Large intestine (tissue), 12 donors: ENCODE data around the gene HEATR1. TPM values are rescaled to one million over a fixed set of nuclear protein-coding genes. Genes with fewer than 3 reads are reported as not detected.

ENCODE experiments used
- DNase-seq, 2 donors: peaks; one replicate each; pipeline versions ENCODE4 v3.0.0 to v3.0.0-alpha.2; 2013
- H3K27ac ChIP-seq: one replicate; pipeline ENCODE4 v1.5.1; 2013; ENCODE audit warnings: low read length
- H3K27me3 ChIP-seq: 2 replicates; pipeline ENCODE4 v1.6.1; 2013; ENCODE audit warnings: low read length; ENCODE audit not compliant: control insufficient read depth, insufficient read depth
- H3K36me3 ChIP-seq: 2 replicates; pipeline ENCODE4 v1.6.1; 2013; ENCODE audit warnings: low read length; ENCODE audit not compliant: control insufficient read depth, insufficient read depth
- H3K4me1 ChIP-seq: one replicate; pipeline ENCODE4 v1.6.1; 2013; ENCODE audit warnings: low read length; ENCODE audit not compliant: control insufficient read depth, insufficient read depth
- H3K4me3 ChIP-seq: one replicate; pipeline ENCODE4 v1.5.1; 2013; ENCODE audit warnings: low read length
- H3K9me3 ChIP-seq: one replicate; pipeline ENCODE4 v1.6.1; 2013; ENCODE audit warnings: mild to moderate bottlenecking, low read depth, low read length, moderate library complexity; ENCODE audit not compliant: control insufficient read depth
- WGBS: methylation state at CpG from one replicate; pipeline ENCODE4 v1.1.5; 2013; ENCODE audit warnings: low lambda C conversion rate; ENCODE audit not compliant: insufficient coverage; 5-methylcytosine and 5-hydroxymethylcytosine counted together
- long read RNA-seq, 11 donors: transcript quantifications; one replicate each; lab custom pipeline, GENCODE V29; 2026
- polyA plus RNA-seq: library from polyadenylated mRNA; unstranded; fragments of 120-200 nt; gene quantifications from one replicate; pipeline ENCODE4 v1.2.1, GENCODE V29; 2013

The HEATR1 gene
- polyA plus RNA-seq = 19.5 TPM
- long read RNA-seq, donor 1 = 0 reads
- long read RNA-seq, donor 2, full-length matches to known transcripts = 2 of 7 reads
- long read RNA-seq, donor 2, partial matches to known transcripts = 5 of 7 reads
- long read RNA-seq, donor 2, other reads (novel, unspliced or antisense) = 0 of 7 reads
- long read RNA-seq, donor 3 = 0 reads
- long read RNA-seq, donor 4 = 0 reads
- long read RNA-seq, donor 5, full-length matches to known transcripts = 1 of 1 reads
- long read RNA-seq, donor 5, partial matches to known transcripts = 0 of 1 reads
- long read RNA-seq, donor 5, other reads (novel, unspliced or antisense) = 0 of 1 reads
- long read RNA-seq, donor 6 = 0 reads
- long read RNA-seq, donor 7 = 0 reads
- long read RNA-seq, donor 8, full-length matches to known transcripts = 4 of 4 reads
- long read RNA-seq, donor 8, partial matches to known transcripts = 0 of 4 reads
- long read RNA-seq, donor 8, other reads (novel, unspliced or antisense) = 0 of 4 reads
- long read RNA-seq, donor 9 = 0 reads
- long read RNA-seq, donor 10 = 0 reads
- long read RNA-seq, donor 11, partial matches to known transcripts = 0 of 1 reads
- long read RNA-seq, donor 11, other reads (novel, unspliced or antisense) = 0 of 1 reads

DNA sequence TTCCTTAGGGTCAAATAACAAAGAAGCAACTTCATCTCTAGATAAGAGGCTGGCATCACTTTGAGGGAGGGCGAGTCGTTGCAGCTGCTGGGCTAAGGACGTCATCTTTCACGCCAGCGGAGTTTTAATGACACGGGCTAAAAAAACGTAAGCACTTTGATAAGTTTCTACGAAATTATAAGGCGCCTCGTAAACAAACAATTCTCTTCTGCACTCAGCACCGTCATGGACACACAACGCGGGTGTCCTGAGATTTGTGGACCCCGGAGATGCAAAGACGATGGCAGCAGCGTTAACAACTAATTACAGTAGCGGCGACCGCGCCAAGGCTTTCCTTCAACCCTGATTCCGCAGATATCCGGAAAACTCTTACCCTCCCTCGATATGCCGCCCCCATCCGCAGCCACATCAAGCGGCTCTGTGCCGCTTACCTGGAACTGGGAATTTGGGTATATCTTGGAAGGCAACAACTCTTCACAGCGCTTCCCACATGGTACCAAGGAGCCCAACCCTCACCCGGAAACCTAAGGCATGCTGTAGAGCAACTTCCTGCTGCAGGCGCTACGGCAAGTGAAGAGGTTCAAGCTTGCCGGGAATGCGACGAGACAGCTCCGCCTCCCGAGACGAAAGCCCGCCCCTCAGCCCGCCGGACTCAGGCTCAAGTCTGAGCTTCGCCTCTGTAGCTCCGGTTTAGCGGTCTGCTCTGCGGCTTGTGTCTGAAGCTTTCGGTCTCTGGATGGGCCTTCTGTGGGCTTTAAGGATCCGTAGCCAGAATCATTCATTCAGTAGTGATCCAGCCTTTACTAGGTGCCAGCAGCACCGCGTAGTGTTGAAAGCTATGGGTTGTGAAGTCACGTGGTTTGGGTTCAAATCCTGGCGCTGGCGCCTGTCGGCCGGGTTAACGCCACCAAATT is at the start of gene HEATR1:
Gene HEATR1, minus strand, starts transcription at position 526 of the 914 bp plus-strand sequence. Its CDS starts 421 bp downstream, at position 105.
- Histone ChIP-seq H3K27me3 (peaks cover 3% of the 10 kb centered on the region), H3K9me3 (no peaks in the 10 kb centered on the region), H3K36me3 (peaks cover 15% of the 10 kb centered on the region), H3K4me1 (no peaks in the 10 kb centered on the region), H3K4me3 (peak within 1 kb of the TSS; percentile 82), H3K27ac (peak within 1 kb of the TSS; percentile 48)
- peak; percentile 91 to 96 for DNase-seq
- no CpG with 5 or more reads among the region's 54 CpGs for WGBS

DNA sequence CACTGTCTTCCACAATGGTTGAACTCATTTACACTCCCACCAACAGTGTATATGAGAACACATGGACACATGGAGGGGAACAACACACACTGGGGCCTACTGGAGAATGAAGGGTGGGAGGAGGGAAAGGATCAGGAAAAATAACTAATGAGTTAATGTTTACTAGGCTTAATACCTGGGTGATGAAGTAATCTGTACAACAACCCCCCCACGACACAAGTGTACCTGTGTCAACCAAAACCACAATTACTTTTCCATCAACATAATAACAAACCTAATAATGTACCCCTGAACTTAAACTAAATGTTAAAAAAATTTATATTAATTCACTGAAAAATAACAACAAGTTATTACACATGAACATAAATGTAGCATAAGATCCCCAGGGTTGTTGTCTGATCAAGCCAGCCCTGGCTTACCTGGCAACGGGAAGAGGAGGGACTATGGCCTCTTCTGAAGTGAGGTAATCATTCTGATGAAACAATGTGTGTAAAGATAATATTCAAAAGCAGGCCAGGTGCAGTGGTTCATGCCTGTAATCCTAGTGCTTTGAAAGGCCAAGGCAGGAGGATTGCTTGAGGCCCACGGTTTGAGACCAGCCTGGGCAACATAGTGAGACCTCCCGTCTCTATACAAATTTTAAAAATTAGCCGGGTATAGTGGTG is 40.8 kb upstream of the HEATR1 start:
- H3K4me1 ChIP-seq = no peaks in the 10 kb centered on the region
- H3K36me3 ChIP-seq = no peaks in the 10 kb centered on the region
- peak in 1 of 2 donors; percentile 19 for DNase-seq
- no peak overlapping the region for H3K27ac ChIP-seq
- no peaks in the 10 kb centered on the region for H3K9me3 ChIP-seq
- no peaks in the 10 kb centered on the region for H3K27me3 ChIP-seq
- 40% methylated on average over 1 of the region's 5 CpGs for WGBS
- H3K4me3 ChIP-seq = no peak overlapping the region

DNA sequence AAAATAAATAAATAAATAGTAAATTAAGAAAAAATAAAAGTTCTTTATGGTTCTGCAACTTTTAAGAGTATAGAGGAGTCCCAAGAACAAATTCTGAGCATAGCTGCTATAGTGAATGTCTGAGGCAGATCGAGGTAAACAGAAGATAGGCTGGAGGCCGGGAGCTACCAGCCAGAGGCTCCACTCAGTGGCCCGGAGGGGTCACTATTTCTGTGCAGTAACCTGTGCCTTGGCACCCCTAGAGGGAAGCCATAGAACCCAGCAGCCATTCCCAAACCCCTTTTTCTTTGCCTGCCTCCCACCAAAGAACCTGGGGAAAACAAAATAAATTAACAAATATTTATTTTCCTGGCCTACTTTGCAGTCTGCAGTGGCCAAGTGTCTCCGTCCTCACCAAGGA is 38.4 kb upstream of the HEATR1 start:
- WGBS = 80% methylated on average over 1 of the region's 4 CpGs
- no peaks in the 10 kb centered on the region for H3K27me3 ChIP-seq
- no peaks in the 10 kb centered on the region for H3K4me1 ChIP-seq
- no peaks in the 10 kb centered on the region for H3K36me3 ChIP-seq
- no peak overlapping the region for H3K4me3 ChIP-seq
- H3K9me3 ChIP-seq = no peaks in the 10 kb centered on the region
- no peak overlapping the region for H3K27ac ChIP-seq
- no peak for DNase-seq

DNA sequence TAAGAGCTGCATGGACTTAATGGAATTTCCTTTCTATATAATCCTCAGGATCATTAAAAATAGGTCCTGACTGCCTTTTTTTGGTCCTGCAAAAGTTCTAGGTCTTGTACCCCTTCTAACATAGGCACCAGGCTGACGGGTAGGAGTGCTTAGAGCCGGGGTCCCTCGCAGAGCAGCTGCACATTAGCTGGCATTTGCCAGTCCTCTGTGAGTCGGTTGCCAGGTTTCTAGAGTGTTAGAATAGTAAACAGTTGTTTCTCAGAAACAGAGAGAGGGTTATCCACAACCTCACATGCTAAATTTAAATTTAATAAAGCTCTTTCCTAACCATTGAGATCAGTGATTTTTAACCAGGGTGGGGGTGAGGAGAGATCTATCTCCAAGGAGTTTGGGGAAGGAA is 35.4 kb upstream of the HEATR1 start:
- H3K36me3 ChIP-seq = no peaks in the 10 kb centered on the region
- no peak for DNase-seq
- WGBS = no CpG with 5 or more reads among the region's 4 CpGs
- H3K4me1 ChIP-seq = no peaks in the 10 kb centered on the region
- H3K27me3 ChIP-seq = no peaks in the 10 kb centered on the region
- H3K9me3 ChIP-seq = no peaks in the 10 kb centered on the region
- no peak overlapping the region for H3K4me3 ChIP-seq
- H3K27ac ChIP-seq = no peak overlapping the region

DNA sequence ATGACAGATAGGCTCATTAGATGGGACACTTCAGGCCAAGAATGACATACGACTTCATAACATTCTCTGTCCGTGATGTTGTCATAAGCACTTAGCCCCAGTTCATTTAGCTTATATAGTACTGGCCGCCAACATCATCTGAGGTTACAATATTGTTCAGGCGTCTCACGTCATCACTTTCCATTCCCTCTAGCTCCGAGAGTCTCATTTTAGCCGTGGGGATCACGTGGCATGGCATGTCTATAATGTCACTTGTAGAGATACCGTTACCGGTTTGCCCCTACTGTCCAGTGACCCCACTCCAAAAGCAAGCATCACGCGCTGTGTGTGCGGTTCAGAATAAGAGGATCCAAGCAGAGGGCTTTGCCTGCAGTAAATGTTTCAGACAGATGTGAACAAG is 34.6 kb upstream of the HEATR1 start:
- Histone ChIP-seq H3K36me3 (no peaks in the 10 kb centered on the region), H3K27me3 (no peaks in the 10 kb centered on the region), H3K27ac (no peak overlapping the region), H3K4me1 (no peaks in the 10 kb centered on the region), H3K9me3 (no peaks in the 10 kb centered on the region), H3K4me3 (no peak overlapping the region)
- 100% methylated on average over 3 of the region's 13 CpGs for WGBS
- DNase-seq = no peak

DNA sequence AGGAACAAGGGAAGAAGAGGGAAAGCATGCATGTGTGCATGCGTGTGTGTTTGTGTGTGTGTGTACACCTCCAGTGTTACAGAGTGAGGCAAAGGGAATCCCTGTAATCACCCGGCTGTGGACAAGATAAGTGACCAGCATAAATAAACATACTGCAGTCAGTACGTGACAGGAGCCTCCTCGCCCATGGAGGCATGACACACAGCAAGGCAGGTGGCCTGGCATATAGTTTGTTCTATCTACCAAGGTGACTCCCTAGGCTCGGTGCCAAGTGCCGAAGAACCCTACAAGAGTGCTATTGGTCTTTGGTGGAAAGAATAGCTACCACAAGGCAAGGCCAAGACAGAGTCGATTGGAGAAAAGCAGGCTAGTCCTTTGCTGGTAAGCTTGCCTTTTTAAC is 31.7 kb upstream of the HEATR1 start:
- H3K9me3 ChIP-seq = no peaks in the 10 kb centered on the region
- no peak for DNase-seq
- no peaks in the 10 kb centered on the region for H3K4me1 ChIP-seq
- H3K36me3 ChIP-seq = no peaks in the 10 kb centered on the region
- no peak overlapping the region for H3K4me3 ChIP-seq
- H3K27me3 ChIP-seq = no peaks in the 10 kb centered on the region
- no CpG with 5 or more reads among the region's 7 CpGs for WGBS
- H3K27ac ChIP-seq = no peak overlapping the region

DNA sequence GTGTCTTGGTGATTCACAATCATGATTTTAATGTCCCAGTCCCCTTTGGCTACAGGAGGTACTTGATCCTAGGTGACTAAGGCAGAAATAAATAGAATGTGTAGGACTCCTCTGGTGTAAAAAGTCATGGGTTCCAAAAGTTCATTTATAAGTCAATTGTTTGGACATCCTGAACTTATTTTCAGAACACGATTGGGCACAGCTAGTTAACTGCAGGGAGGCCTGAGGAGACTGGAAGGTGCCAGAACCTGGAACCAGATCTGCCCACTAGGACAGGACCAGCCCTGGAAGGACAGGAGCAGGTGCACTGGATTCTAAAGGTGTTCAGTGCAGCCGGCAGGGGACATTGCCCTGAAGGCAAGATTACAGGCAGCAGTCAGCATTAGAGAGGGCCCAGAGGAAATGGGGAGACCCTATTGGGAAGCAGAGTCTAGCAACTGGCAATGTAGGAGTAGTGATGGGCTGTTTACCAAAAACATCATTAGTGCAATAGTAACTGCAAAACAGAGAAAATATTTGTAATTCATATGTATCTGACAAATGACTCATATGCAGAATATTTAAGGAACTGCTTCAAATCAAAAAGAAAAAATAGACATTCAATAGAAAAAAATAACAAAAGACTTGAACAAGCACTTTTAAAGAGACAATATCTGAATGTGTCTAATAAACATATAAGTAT is 23.6 kb upstream of the HEATR1 start:
- H3K27ac ChIP-seq = no peak overlapping the region
- DNase-seq = no peak
- no peaks in the 10 kb centered on the region for H3K27me3 ChIP-seq
- H3K9me3 ChIP-seq = no peaks in the 10 kb centered on the region
- no CpG with 5 or more reads among the region's 2 CpGs for WGBS
- H3K4me1 ChIP-seq = no peaks in the 10 kb centered on the region
- no peaks in the 10 kb centered on the region for H3K36me3 ChIP-seq
- H3K4me3 ChIP-seq = no peak overlapping the region

- H3K27me3 ChIP-seq = no peaks in the 10 kb centered on the region
- no CpG with 5 or more reads among the region's 4 CpGs for WGBS
- no peaks in the 10 kb centered on the region for H3K36me3 ChIP-seq
- DNase-seq = no peak
- no peak overlapping the region for H3K27ac ChIP-seq
- no peak overlapping the region for H3K4me3 ChIP-seq
- no peaks in the 10 kb centered on the region for H3K4me1 ChIP-seq
- peaks cover 5% of the 10 kb centered on the region for H3K9me3 ChIP-seq
Measured at GRCh38 chr1:236623371-236624166, 19.3 kb upstream of the HEATR1 start.

GRCh38 chr1:236622407-236622806 is 18.1 kb upstream of the HEATR1 start:
- no peak overlapping the region for H3K4me3 ChIP-seq
- WGBS = 29% methylated on average over 1 of the region's 3 CpGs
- H3K27ac ChIP-seq = no peak overlapping the region
- peaks cover 5% of the 10 kb centered on the region for H3K9me3 ChIP-seq
- no peak for DNase-seq
- H3K27me3 ChIP-seq = no peaks in the 10 kb centered on the region
- no peaks in the 10 kb centered on the region for H3K36me3 ChIP-seq
- no peaks in the 10 kb centered on the region for H3K4me1 ChIP-seq
